Measurements from ENCODE around the gene CPTP. TPM values are rescaled to one million over a fixed set of nuclear protein-coding genes. Genes with fewer than 3 reads are reported as not detected.

CPTP gene
- total and polyA plus RNA-seq, 2 of the 13 experiments (the other 11 are each of a cell fraction or from before 2014, with no cell fraction given), result 5.5 to 9.3 TPM

- TF ChIP-seq ZBTB4 (CRISPR knock-in tag; IDR thresholded peaks at IDR 0.05; ENCODE audit: borderline replicate concordance), result no peak
Observed at GRCh38 chr1:1293263-1294249, 31.0 kb upstream of the CPTP start (continued).

DNA sequence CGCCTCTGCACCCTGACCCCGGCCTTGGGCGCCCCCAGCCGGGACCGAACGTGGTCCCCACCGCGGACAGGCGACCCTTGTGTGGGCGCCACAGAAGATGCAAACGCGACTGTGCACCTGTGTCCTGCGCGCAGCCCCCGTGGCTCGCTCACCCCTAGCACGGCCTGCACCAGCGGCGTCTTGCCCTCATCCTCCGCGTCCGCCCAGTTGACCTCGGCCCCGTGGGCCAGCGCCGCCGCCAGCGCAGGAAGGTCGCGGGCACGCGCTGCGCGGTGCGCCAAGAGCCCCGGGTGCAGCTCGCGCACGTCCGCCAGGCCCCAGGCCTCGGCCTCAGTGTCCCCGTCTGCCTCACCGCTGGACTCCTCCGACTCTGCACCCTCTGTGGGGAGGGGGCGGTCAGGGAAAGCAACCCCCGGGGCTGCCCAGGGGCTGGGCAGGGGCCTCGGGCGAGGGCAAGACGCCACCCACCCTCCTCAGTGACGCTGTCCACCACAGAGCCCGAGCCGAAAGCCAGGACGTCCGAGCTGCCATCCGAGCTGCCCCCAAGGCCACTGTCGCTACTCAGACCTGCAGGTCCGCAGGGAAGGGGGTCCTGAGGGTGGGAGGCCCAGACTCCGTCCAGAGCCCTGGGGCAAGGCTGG, 30.2 kb upstream of the CPTP start:
- H3K36me3 ChIP-seq (replicated peaks in 1 of 2; ENCODE audit: control insufficient read depth in 1 of 2, insufficient read depth in 2 of 2, low read length in 2 of 2), result no peaks in the 10 kb centered on the region; a peak in 1 of 5 replicates
- no peaks in the 10 kb centered on the region for H3K4me1 ChIP-seq (ENCODE audit: insufficient read depth, low read length)
- no TSS peak for BruUV-seq (replicated peaks)
- intact Hi-C loops (cut with micrococcal nuclease; ENCODE audit: unreplicated experiment) (loop anchor here (5.0 kb wide), 1 partner anchor 172 kb away; no protein-coding TSS in a partner anchor), in situ Hi-C loops (cut with HindIII; ENCODE audit: extremely low pct_ligation_motif_present, low pct_unique_long_range_greater_than_20kb) (no loop called here)
- no peak overlapping the region for H3K4me3 ChIP-seq (replicated peaks in 1 of 3; ENCODE audit: insufficient read depth in 1 of 3, low read depth in 2 of 3, low read length in 3 of 3)
- H3K9ac ChIP-seq (ENCODE audit: insufficient read depth, low read depth, low read length), result no peak overlapping the region
- DNase-seq (ENCODE audit: low spot score), result no peak
- H2AFZ ChIP-seq (ENCODE audit: low read length), result no peak overlapping the region
- H3K79me2 ChIP-seq (ENCODE audit: insufficient read depth, low read length), result no peaks in the 10 kb centered on the region
- no peak for FAIRE-seq
- H3K27ac ChIP-seq (ENCODE audit: extremely low read length, insufficient read depth, low read length), result no peak overlapping the region
- CTCF ChIA-PET (ENCODE audit: low intra/inter-chr PET ratio, low total read pairs), result no interaction called here
- no peak overlapping the region for H3K4me2 ChIP-seq (ENCODE audit: low read depth, low read length)
- no peaks in the 10 kb centered on the region for H3K9me3 ChIP-seq (ENCODE audit: low read length)
- WGBS (ENCODE audit: low lambda C conversion rate), result 98% methylated on average over 44 of the region's 58 CpGs
- POLR2A ChIA-PET, result interaction anchor here (0.6 kb wide), 1 partner anchor 11 kb away, joined by 3 read pairs; no protein-coding TSS in a partner anchor
- H3K27me3 ChIP-seq (ENCODE audit: control insufficient read depth in 1 of 2, insufficient read depth in 2 of 2, low read length in 2 of 2), result no peaks in the 10 kb centered on the region; a peak in 1 of 5 replicates
- no peak for ATAC-seq
- H4K20me1 ChIP-seq (ENCODE audit: insufficient read depth, low read length), result no peaks in the 10 kb centered on the region
- TF ChIP-seq GLI4 (CRISPR knock-in tag; IDR thresholded peaks at IDR 0.05; ENCODE audit: borderline replicate concordance) (no peak), CENPT (CRISPR knock-in tag; IDR thresholded peaks at IDR 0.05; ENCODE audit: low read depth) (no peak), PAF1 (CRISPR knock-in tag; IDR thresholded peaks at IDR 0.05) (no peak), ZBTB38 (CRISPR knock-in tag; IDR thresholded peaks at IDR 0.05) (no peak), ZNF597 (CRISPR knock-in tag; IDR thresholded peaks at IDR 0.05) (no peak), ZBTB3 (CRISPR knock-in tag; IDR thresholded peaks at IDR 0.05; ENCODE audit: borderline replicate concordance, low read depth) (no peak), ZNF484 (CRISPR knock-in tag; IDR thresholded peaks at IDR 0.05; ENCODE audit: borderline replicate concordance, low read depth) (no peak), NFATC3 (CRISPR knock-in tag; IDR thresholded peaks at IDR 0.05) (no peak)
- TF ChIP-seq, protein P1, sequence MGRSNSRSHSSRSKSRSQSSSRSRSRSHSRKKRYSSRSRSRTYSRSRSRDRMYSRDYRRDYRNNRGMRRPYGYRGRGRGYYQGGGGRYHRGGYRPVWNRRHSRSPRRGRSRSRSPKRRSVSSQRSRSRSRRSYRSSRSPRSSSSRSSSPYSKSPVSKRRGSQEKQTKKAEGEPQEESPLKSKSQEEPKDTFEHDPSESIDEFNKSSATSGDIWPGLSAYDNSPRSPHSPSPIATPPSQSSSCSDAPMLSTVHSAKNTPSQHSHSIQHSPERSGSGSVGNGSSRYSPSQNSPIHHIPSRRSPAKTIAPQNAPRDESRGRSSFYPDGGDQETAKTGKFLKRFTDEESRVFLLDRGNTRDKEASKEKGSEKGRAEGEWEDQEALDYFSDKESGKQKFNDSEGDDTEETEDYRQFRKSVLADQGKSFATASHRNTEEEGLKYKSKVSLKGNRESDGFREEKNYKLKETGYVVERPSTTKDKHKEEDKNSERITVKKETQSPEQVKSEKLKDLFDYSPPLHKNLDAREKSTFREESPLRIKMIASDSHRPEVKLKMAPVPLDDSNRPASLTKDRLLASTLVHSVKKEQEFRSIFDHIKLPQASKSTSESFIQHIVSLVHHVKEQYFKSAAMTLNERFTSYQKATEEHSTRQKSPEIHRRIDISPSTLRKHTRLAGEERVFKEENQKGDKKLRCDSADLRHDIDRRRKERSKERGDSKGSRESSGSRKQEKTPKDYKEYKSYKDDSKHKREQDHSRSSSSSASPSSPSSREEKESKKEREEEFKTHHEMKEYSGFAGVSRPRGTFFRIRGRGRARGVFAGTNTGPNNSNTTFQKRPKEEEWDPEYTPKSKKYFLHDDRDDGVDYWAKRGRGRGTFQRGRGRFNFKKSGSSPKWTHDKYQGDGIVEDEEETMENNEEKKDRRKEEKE (IDR thresholded peaks at IDR 0.05), result no peak
- TF ChIP-seq, protein P2, sequence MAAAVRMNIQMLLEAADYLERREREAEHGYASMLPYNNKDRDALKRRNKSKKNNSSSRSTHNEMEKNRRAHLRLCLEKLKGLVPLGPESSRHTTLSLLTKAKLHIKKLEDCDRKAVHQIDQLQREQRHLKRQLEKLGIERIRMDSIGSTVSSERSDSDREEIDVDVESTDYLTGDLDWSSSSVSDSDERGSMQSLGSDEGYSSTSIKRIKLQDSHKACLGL (CRISPR knock-in tag; IDR thresholded peaks at IDR 0.05), result no peak
